NCI-H2081 (cell line): ENCODE measurements around the gene DONSON.

Experiments used
- DNase-seq, 2 experiments: peaks; one replicate each; lab custom pipeline; 2025; lab: John Stamatoyannopoulos, UW

DONSON gene

GRCh38 chr21:33541105-33541711 is 47.3 kb downstream of the DONSON start:
- no peak for DNase-seq

DNA sequence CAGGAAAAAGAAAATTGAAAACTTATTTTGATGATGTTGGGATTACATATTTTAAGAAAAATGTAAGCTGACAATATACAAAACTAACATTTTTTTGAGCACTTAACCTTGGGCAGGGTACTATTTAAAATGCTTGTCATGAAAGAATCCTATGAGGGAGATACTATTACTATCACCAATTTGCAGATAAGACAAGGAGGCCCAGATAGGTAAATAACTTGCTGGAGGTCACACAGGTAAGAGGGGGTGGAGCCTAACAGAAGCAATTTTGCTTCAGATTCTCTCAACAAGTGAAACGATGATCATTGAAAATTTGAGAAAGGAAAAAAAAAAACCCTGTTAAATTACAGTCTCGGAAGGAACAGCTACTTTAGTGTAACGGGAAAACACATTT is 47.8 kb downstream of the DONSON start:
- no peak for DNase-seq

DNA sequence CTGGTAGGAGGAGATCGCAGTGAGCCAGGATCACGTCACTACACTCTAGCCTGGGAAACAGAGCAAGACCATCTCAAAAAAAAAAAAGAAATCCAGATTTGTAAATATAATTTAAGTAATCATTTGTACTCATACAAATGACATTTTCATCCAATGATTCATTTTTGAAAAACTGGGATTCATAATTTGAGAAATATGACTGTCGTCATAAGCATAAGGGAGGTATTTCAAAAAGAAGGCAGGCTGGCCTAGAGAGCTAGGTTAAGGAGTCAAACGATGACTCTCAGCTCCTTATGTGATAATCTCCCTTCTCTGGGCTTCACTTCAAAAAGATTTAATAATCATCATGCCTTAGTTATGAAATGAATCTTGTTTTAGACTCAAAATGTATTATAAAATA is 48.9 kb downstream of the DONSON start:
- DNase-seq = no peak

GRCh38 chr21:33537212-33537611 is 51.3 kb downstream of the DONSON start:
- DNase-seq = no peak

- DNase-seq = no peak
These were observed 57.5 kb downstream of the DONSON start for GRCh38 chr21:33531007-33531406.
